KBM-7 (cell line): ENCODE results near the gene KRT81.
A peak's percentile ranks its signal among the peaks of the same experiment; 100 is the strongest.
"Not testable (repeated sequence)": the region's sequence is repeated elsewhere in the genome, so short reads cannot be mapped to it uniquely, and the experiment has no call there.

Experiments
- DNase-seq: peaks from one replicate; pipeline ENCODE4 v3.0.0-alpha.2; 2015
- in situ Hi-C: fragments of 300-500 bp; cut with MboI; formaldehyde crosslinking; loops from 2 replicates; pipeline ENCODE4 v1.14.3; 2020; ENCODE audit warnings: low sequenced_read_pairs, low pct_unique_long_range_greater_than_20kb, mixed read lengths

KRT81 gene

DNA sequence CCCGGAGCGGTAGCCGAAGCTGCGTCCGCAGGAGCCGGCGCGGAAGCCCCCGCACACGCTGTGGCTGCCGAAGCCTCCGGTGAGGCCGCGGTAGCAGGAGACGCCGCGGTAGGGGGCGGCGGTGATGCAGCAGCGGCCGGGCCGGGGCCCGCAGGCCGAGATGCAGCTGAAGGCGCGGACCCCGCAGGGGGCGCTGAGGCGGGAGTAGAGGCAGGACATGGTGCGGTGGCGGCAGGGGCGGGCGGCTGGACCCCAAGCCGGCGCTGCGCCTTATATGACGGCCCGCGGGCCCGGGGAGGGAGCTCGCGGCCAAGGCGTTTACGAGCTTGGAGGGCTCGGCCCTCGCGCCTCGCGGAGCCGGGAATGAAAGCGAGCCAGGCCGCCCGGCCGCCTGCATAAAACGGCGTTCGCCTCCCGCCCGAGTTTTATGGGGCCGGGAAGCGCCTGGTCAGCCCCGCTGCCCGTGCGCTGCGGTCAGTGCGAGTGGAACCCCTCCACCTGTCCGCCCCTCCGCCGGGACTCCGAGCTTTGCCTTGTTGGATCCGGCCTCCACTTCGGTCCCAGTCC is 32.9 kb downstream of the KRT81 start:
- DNase-seq = no peak
- in situ Hi-C loops = no loop called here

DNA sequence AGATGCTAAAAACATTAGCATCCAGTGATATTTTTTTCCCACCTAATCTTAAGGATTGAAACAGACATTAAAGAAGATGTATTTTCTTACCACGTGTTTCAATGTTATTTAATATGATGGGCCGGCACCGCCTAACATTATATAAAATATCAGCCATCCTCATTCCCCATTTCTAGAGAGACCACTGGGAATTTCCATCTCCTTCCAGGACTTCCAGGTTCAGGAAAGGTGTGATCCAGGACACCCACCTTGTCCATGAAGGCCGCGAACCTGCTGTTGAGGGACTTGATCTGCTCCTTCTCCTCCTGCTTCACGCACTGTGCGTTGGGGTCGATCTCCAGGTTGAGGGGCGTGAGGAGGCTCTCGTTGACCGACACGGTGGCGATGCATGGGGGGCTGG is 33.4 kb downstream of the KRT81 start:
- DNase-seq, in situ Hi-C loops: not testable (repeated sequence)

DNA sequence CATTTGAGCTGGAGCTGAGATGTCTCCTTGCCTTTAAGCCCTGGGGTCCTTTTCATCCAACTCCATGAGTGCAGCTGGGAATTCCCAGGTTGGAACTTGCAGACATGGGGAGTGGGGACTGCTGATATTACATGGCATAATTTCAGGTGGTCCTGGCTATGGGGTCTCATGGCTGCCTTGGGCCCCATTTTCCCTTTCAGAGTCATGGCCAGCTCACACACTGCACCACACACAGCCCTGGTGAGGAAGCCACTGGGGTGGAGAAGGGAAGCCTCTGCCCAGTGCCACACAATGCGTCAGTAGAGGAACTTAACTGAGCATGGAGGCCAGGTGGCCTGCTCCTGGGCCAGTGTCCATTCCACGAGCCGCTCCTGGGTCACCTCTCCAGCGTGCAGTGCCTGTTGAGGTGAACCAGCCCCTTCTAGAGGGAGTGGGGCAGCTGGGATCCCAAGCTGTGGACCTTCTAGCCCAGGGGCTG is 34.2 kb downstream of the KRT81 start:
- in situ Hi-C loops = no loop called here

DNA sequence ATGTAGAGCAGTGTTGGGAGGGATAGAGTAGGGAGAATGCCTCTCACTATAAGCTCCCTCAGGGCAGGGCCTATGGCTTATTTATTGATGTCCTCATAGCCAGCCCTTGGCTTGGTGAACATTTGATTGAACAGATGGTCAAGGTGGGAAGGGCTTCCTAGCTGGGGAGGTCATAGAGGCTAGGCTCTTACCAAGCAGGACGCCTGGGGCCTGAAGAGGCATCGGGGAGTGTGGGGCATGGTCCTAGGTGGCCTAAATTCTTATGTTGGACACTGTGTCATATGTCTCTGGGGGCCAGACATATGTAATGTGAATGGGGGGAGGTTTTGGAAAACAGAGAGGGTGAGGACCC is 34.8 kb downstream of the KRT81 start:
- in situ Hi-C loops = no loop called here
- no peak for DNase-seq

More for the DNA sequence above, 34.2 kb downstream of the KRT81 start:
- DNase-seq = no peak

DNA sequence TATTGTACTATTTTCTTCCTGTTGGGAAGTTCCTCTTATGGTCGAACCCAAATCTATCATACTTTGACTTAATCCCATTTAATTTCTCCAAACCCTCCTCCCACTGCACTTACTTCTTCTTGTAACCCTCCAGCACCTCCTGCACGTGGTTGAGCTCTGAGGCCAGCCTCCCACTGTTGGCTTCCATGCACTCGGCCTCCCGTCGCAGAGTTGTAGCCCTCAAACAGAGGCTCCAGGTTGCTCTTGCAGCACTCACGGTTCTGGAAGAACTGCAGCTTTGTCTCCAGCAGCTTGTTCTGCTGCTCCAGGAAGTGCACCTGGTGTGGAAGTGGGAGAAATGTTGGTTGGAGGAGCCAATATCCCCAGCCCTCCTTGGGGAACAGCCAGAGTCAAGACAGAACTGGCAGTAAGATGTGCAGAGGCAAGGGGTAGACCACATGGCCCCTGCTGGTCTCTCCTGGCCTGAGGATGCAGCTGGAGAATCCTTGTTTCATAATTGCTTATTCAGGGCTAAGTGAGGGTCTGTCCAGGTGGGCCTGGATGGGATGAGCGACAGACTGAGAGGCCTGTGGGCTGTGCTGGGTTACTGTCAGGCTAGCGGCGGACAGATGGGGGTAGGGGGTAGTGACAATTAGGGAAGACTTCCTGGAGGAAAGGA is 35.3 kb downstream of the KRT81 start:
- DNase-seq = no peak
- in situ Hi-C loops = no loop called here

DNA sequence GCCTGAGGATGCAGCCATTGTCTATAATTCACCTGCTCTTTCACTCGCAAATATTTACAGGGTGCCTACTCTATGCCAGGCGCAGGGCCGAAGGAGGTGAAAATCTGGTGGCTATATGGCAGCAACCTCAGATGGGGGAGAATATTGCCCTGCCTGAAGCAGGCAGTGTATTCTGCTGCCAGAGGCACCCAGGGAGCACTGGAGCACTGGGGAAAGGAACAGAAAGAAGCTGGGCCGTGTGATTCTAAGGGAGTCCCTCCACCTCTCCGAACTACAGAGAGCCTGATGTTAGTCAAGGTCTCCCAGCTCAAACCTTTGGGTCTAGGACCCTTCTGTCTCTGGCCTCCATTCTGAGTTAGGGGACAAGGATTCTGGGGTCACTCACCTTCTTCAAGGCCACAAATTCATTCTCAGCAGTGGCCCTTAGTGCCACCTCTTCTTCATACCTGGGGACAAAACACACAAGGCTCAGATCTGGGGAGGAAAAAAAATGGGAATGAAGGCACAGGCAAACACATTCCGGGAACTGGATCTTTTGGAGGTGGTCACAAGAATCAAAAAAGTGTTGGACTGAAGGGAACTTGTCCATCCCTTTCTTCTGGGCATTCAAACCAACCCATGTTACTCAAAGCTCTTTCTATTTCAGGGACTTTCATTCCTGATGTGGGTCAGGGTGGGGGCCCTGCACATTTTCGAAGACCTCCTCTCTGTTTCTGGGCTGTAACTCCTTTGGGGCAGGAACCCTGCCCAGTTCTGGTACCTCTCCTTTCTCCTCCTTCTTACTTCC is 36.2 kb downstream of the KRT81 start:
- no peak for DNase-seq
- in situ Hi-C loops = no loop called here

DNA sequence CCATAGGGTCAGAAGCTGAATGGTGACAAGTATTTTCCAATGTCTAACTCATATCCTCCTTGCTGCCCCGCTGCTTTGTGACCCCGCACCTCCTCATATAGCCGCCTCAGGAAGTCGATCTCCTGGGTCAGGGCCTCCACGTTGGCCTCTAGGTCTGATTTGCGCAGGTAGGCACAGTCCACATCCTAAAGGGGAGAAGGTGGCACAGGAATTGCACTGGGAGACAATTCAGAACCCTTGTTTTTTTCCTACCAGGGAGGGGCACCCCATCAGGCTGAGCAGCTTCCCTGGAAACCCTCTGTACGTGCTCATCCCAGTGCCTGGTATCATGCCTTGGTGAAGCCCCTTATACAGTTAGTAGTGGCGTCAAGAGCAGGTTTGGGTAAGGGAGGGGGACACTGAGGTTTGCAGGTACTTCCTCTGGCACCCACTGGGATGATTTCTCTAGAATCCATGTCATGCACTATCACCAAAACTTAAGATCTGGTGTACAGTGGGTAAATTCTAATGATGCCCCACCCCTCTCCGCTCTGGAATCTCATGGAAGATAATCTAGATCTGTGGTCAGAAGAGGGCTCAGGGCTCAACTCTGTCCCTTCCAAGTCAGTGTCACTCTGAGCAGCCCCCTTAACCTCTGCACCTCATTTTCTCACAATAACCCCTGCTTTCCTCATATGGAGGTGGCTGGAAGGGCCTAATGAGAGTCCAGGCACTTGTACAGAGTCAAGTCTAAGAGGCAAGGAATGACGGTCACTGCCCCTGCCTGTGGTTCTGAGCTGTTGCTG is 37.0 kb downstream of the KRT81 start:
- in situ Hi-C loops = no loop called here
- DNase-seq = no peak

DNA sequence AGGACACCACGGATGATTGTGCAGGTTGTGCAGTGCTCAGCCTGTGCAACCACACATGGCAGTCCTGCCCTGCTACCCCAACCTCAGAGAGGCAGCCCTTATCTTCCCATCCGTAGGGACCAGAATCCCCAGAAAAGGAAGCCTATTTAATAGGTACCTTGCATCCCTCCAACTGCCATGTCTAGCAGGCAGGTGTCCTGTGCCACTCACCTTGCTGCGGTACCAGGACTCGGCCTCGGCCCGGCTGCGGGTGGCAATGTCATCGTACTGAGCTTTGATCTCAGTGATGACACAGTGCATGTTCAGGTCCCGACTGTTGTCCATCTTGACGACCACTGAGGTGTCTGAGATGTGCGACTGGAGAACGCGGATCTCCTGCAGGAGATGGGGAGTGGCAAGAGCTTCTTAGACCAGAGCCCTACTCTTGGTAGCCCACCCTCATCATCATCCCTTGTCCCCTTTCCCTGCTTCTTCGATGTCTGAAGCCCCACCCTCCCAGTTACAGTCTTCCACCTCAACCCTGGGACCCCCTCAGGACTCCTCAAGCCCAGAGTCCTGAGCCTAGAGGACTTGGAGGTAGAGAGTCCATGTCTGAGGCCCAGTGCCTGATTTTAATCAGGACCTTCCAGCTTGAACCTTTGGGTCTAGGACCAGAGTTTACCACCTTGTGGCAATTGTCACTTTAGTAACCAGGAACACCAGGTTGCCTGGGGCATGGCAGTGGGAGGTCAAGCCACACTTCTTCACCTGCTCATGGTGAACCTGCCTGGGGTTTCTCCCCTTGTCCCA is 37.7 kb downstream of the KRT81 start:
- DNase-seq = no peak
- in situ Hi-C loops = no loop called here

DNA sequence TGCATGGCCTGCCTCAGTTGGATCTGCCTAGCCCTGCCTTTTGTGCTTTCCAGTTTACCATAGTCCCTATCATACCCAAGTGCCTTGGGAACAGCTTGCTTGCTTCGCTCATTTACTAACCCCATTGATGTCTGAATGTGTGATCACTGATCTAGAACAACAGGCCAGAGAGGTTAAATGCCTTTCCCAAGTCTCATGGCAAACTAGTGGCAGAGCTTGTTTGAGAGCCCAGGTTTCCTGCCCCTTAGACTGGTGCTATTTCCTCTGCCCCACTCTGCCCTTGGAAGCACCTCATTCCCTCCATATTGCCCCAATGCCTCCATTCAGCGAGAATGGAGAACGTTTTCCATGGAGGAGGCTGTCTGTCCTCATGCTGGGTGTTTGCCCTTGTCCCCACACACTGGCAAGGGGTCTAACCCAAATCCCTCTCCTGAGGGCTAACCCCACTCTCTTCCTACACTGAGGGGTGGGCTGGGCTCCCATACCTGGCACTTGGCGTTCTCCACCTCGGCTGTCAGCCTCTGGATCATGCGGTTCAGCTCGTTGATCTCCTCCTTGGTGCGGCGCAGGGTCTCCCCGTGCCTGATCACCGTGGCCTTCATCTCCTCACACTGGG is 38.5 kb downstream of the KRT81 start:
- no peak for DNase-seq
- in situ Hi-C loops = no loop called here

DNA sequence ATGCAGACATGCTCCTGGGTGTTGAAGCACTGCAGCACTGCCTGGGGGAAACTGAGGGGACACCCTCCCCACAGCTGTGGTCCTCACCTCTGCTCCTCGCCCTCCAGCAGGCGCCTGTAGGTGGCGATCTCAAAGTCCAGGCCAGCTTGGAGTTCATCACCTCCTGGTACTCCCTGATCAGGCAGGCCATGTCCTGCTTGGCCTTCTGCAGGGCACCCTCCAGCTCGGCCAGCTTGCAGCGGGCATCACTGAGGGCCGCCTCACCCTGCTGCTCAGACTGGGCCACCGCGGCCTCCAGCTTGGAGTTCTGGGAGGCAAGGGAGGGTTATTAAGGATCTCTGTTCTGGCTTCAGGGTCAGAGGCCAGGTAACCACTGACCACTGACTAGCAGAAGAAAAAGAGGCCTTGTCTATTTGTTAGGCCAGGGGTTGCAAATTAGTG is 39.1 kb downstream of the KRT81 start:
- in situ Hi-C loops, DNase-seq: not testable (repeated sequence)

DNA sequence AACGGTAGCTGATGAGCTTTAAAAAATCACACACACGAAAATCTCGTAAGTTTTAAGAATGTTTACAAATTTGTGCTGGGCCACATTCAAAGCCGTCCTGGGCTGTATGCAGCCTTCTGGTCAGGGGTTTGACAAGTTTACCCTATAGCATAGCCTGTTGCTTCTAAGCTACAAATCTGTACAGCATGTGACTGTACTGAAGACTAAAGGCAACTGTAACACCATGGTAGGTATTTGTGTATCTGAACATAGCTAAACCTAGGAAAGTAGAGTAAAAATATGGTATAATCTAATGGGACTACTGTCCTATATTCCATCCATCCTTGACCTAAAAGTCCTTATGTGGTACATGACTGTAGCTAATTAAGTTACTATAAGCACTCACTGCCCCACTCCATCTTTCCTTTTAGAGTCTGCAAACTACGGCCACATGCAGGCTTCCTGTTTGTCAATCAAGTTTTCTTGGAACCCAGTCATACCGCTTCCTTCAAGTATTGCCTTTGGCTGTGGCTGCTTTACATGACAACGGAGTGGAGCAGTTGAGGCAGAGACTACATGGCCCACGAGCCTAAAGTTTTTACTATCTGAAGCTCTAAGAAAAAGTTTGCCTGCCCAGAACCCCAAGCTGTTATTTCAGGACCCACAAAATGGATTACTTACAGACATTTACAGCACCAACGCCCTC is 39.8 kb downstream of the KRT81 start:
- peak; percentile 51 for DNase-seq
- in situ Hi-C loops = no loop called here

DNA sequence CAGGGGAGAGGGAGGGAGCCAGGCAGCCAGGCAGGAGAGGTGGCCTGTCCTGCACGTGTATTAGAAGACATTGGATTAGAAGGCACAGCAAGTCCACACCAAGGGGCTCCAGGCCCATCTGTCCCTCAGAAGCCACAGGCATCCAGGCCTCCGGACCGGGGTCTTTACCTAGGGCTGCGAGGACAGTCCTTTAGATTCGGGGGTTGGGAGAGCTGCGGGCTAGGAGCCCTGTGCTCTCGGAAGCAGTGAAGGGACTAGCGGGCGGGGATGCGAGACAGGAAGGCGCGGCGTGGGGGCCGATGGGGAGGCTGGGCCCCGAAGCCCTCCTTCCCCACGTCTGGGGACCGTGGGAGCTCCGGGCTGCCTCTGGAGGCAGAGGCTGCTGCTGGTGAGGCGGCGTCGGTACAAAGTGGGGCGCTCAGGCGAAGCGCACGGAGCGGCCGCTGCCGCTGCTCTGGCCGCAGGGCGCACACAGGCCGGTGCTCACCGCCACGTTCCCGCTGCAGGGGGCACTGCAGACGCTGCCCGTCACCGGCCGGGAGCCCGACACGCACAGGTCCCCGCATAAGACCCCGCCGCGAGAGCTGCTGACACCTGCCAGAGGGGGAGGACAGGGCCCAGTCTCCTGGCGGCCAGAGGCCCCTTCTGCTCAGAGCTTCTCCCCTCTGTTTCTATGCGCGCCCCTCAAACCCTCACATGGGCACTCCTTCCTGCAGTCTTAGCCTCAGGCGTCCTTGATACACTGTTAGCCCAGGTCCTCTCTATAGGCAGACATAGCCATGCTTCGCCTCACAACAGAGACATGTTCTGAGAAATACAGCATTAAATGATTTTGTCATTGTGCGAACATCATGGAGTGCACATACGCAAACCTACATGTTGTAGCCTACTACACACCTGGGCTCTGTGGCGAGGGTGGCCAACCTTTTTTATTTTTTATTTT is 41.0 kb downstream of the KRT81 start:
- DNase-seq = no peak
- in situ Hi-C loops = no loop called here

DNA sequence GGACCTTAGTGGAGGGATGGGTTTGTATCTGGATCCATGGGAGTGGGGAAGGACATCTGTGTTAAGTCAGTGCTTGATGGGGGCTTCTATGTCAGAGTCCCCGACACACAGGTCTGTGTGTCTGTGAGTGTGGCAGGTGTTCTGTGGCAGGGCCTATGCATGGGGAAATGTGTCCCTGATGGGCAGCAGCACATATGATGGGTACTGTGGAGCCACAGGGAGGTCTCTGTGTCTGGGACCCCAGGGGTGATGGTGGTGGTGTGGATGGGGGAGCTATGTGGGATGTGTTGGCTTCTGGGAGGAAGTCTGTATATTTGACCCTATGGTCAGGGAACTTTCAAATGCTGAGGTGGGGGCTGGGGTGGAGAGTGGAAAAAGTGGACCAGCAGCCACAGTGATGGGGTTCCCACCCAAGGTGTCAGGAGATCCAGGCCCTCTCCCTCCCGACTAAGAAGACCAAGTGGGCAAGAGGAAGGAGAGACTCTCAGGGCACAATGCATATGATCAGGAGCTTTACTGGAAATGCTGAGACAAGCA is 41.8 kb downstream of the KRT81 start:
- in situ Hi-C loops = no loop called here
- no peak for DNase-seq

DNA sequence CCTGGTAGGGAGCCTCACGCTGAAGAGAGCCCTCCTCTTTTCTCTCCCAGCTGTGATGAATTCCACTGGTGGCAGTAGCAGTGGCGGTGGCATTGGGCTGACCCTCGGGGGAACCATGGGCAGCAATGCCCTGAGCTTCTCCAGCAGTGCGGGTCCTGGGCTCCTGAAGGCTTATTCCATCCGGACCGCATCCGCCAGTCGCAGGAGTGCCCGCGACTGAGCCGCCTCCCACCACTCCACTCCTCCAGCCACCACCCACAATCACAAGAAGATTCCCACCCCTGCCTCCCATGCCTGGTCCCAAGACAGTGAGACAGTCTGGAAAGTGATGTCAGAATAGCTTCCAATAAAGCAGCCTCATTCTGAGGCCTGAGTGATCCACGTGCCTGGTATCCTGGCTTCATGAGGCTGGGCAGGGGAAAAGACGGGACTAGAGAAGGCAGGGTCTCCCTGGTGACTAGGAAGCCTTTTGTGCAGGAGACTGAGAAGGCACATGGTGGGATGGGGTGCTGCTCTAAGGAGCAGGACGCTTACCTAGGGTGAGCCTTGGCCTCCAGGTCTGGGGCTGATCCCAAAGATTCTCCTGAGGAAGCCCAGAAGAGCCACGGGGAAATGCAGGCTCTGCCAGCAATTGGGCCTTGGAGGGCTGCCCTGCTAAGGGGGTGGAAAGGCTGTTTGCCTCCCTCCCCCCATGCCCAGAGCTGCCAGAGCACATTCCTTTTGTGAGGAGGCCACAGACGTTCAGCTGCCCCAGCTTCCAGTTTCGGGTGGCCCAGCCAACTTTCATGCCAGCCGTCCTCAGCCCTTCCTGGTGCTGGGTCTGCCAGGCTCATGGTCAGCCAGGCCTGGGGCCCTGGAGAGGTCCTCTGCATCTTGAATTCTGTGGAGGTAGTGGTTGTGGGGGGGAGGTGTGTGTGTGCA is 42.5 kb downstream of the KRT81 start:
- DNase-seq = no peak
- in situ Hi-C loops = no loop called here

DNA sequence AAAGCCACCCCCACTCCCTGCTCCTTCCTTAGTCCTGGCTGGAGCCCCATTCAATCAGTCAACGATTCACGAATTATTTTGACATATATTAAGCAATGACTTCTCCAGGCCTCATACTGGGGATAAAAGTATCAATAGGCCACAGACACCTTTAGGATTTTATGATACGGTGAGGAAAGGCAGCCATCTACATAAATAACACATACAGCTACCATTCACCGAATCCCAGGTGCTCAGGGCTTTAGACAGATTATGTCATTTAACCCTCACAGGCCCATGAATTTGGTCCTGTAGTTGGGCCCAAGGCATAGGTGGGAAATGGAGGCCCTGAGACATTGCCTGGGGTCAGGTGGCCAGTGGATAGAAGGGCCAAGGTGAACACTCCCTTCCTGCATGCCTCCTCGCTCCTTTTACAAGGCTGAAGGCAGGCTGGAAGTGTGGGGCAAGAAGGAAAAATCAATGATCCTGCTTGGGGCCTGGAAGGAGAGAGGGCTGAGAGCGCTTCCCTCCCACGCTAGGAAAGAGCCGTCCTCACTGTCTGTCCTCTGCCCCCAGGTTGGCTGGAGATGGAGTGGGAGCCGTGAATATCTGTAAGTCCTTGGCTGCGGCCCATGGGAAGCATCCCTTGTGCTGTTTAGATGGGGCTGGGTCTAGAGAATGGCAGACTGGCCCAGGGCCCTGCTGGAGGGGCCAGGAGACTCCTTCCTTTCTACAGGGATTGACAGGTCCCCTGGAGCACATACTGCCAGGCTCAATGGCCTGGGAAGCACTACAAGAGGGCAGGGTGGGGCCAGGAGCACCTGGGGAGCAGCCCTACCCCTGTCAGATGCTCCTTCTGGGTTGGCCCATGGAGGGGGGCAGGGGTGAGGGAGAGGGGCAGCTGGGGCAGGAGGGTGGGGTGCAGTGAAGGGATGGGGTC is 43.5 kb downstream of the KRT81 start:
- no peak for DNase-seq
- in situ Hi-C loops = no loop called here
